OCI-LY3 (cell line): ENCODE results near the gene MPHOSPH8.

Experiments used
- H2AFZ ChIP-seq: fragments of 200-600, 300-600 bp; shearing (Covaris generic); 2 replicates; pipeline ENCODE4 v1.6.0; 2014; ENCODE audit warnings: antibody characterized with exemption, low read depth, low read length
- H3K27ac ChIP-seq: fragments of 200-600, 300-600 bp; sonication (generic); 2 replicates; pipeline ENCODE4 v1.5.1; 2014; ENCODE audit warnings: mild to moderate bottlenecking, low read length, moderate library complexity, mixed read lengths
- H3K27me3 ChIP-seq: fragments of 200-600, 300-600 bp; sonication (generic); 2 replicates; pipeline ENCODE4 v1.6.1; 2014; ENCODE audit warnings: low read depth, low read length, mixed read lengths
- H3K36me3 ChIP-seq: fragments of 200-600, 300-600 bp; sonication (generic); replicated peaks from 2 replicates; pipeline ENCODE3; 2014; ENCODE audit warnings: low read depth, low read length, mixed read lengths
- H3K4me1 ChIP-seq: fragments of 300-600, 200-600 bp; sonication (generic); 2 replicates; pipeline ENCODE4 v1.6.1; 2014; ENCODE audit warnings: low read length, mixed read lengths
- H3K4me2 ChIP-seq: fragments of 200-600, 300-600 bp; sonication (generic); 2 replicates; pipeline ENCODE4 v1.6.1; 2014; ENCODE audit warnings: low read length, mixed read lengths
- H3K4me3 ChIP-seq: fragments of 300-600, 200-600 bp; sonication (generic); 2 replicates; pipeline ENCODE4 v1.5.1; 2014; ENCODE audit warnings: antibody characterized with exemption, mild to moderate bottlenecking, low read length, moderate library complexity
- H3K79me2 ChIP-seq: fragments of 300-600, 200-600 bp; shearing (Covaris generic); 2 replicates; pipeline ENCODE4 v1.6.1; 2014; ENCODE audit warnings: mild to moderate bottlenecking, low read length, mixed read lengths
- H3K9ac ChIP-seq: fragments of 300-600, 200-600 bp; shearing (Covaris generic); 2 replicates; pipeline ENCODE4 v1.6.0; 2014; ENCODE audit warnings: mild to moderate bottlenecking, low read length, moderate library complexity
- H3K9me3 ChIP-seq: fragments of 200-600, 300-600 bp; shearing (Covaris generic); 2 replicates; pipeline ENCODE4 v1.6.1; 2014; ENCODE audit warnings: low read length, mixed read lengths; ENCODE audit not compliant: insufficient read depth
- H4K20me1 ChIP-seq: fragments of 200-600, 300-600 bp; sonication (generic); 2 replicates; pipeline ENCODE4 v1.6.1; 2016; ENCODE audit warnings: low read length, mixed read lengths; ENCODE audit not compliant: insufficient read depth
- EZH2phosphoT487 ChIP-seq: fragments of 200-600 bp; shearing (Covaris generic); IDR thresholded peaks from 2 replicates; pipeline ENCODE4 v1.6.1; 2018; ENCODE audit warnings: antibody characterized with exemption, mixed run types, low read depth
- TF ChIP-seq, protein P1 (sequence below): fragments of 200-600, 300-600 bp; sonication (generic); IDR thresholded peaks from 2 replicates; pipeline ENCODE4 v1.5.1; 2014; ENCODE audit warnings: antibody characterized with exemption, low read length, low read depth

MPHOSPH8 gene

DNA sequence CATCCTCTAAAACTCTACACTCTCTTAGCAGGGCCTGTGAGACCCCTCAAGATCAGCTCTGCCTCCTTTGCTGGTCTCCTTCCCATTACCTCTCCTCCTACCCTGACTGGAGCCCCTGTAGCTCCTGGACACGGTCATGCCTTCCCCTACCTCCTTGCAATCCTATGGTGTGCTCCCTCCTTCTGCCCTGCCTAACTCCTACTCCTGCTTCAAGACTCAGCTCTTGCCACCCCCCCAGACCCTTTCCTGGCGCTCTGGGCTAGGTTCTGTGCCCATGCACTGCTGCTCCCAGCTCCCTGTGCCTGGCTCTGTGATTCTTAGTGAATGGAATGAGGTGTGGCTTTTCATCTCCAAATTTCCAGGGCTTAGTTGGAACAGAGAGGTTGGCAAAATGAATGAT is 44.1 kb upstream of the MPHOSPH8 start:
- Histone ChIP-seq H3K4me1 (peaks cover 24% of the 10 kb centered on the region), H3K4me3 (no peak overlapping the region), H3K27ac (no peak overlapping the region), H3K9me3 (no peaks in the 10 kb centered on the region), H2AFZ (no peak overlapping the region), H3K27me3 (no peaks in the 10 kb centered on the region), H3K79me2 (no peaks in the 10 kb centered on the region), H3K36me3 (no peaks in the 10 kb centered on the region), H3K4me2 (no peak overlapping the region), H4K20me1 (no peaks in the 10 kb centered on the region), H3K9ac (no peak overlapping the region)
- TF ChIP-seq, protein P1, sequence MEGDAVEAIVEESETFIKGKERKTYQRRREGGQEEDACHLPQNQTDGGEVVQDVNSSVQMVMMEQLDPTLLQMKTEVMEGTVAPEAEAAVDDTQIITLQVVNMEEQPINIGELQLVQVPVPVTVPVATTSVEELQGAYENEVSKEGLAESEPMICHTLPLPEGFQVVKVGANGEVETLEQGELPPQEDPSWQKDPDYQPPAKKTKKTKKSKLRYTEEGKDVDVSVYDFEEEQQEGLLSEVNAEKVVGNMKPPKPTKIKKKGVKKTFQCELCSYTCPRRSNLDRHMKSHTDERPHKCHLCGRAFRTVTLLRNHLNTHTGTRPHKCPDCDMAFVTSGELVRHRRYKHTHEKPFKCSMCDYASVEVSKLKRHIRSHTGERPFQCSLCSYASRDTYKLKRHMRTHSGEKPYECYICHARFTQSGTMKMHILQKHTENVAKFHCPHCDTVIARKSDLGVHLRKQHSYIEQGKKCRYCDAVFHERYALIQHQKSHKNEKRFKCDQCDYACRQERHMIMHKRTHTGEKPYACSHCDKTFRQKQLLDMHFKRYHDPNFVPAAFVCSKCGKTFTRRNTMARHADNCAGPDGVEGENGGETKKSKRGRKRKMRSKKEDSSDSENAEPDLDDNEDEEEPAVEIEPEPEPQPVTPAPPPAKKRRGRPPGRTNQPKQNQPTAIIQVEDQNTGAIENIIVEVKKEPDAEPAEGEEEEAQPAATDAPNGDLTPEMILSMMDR, result no peak
- no peak for TF ChIP-seq EZH2phosphoT487

DNA sequence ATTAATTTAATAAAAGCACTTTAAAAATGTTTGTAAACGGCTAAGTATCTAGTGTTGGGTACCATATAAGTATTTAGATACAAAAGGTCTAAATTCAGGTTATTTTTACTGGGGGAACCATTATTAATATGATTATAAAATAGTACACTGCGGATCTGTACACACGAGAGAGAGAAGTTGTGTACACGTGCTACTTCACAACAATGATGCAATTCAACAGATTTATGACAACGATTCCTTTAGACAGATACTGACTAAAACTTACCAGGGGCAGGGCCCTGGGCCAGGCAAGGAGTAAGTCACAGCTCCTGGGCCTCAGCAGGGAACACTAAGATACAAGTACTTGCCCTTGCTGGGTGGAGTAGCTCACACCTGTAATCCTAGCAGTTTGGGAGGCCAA is 43.0 kb upstream of the MPHOSPH8 start:
- TF ChIP-seq, protein P1, result no peak
- no peak for TF ChIP-seq EZH2phosphoT487
- Histone ChIP-seq H3K79me2 (no peaks in the 10 kb centered on the region), H3K4me1 (peaks cover 24% of the 10 kb centered on the region), H3K4me3 (no peak overlapping the region), H3K4me2 (no peak overlapping the region), H3K9ac (no peak overlapping the region), H3K27me3 (no peaks in the 10 kb centered on the region), H3K9me3 (no peaks in the 10 kb centered on the region), H2AFZ (no peak overlapping the region), H4K20me1 (no peaks in the 10 kb centered on the region), H3K27ac (no peak overlapping the region), H3K36me3 (no peaks in the 10 kb centered on the region)

DNA sequence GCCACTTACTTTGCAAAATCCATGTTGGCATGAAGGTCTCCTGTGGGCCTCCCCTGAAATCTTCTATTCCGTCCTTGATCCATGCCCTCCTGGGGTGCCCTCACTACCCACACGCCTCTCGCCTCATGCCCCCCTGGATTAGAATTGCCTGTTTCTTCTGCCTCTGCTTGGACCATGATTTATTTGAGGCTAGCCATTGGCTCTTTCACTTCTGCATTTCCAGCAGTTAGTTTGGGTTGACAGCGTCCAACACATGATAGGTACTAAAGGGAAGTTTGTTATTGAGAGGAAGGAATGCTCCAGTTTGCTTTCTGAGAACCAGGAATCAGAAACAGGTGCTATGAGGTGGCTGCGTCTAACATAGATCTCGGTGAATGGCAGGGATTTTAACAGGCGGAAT is 41.6 kb upstream of the MPHOSPH8 start:
- H3K4me3 ChIP-seq, result no peak overlapping the region
- no peaks in the 10 kb centered on the region for H3K9me3 ChIP-seq

DNA sequence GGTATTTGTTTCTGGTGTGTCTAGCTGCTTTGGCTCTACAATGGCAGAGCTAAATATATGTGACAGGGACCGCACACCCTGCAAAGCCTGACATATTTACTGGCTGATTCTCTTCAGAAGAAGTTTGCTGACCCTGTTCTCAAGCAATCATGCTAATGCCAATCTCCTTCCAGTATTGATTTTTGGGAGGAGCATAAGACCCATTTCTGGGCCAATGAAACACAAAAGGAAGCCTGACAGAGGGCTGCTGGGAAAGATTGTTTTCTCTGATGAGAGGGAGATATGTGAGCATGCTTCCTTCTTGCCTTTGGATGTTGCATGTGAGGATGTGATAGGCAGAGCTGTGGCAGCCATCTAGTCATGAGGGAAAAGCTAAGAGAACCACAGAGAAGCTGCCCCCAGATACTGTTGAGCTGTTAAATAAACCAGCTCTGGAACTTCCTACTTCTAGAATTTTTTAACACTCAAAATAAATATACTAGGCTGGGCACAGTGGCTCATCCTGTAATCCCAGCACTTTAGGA is 40.7 kb upstream of the MPHOSPH8 start:
- TF ChIP-seq, protein P1, result no peak
- TF ChIP-seq EZH2phosphoT487, result no peak
- Histone ChIP-seq H3K4me2 (no peak overlapping the region), H3K79me2 (no peaks in the 10 kb centered on the region), H4K20me1 (no peaks in the 10 kb centered on the region), H3K27me3 (no peaks in the 10 kb centered on the region), H3K4me3 (no peak overlapping the region), H3K9me3 (no peaks in the 10 kb centered on the region), H3K36me3 (no peaks in the 10 kb centered on the region), H3K4me1 (peaks cover 13% of the 10 kb centered on the region), H2AFZ (no peak overlapping the region), H3K9ac (no peak overlapping the region), H3K27ac (no peak overlapping the region)

More for the DNA sequence above, 41.6 kb upstream of the MPHOSPH8 start:
- Histone ChIP-seq H3K27ac (no peak overlapping the region), H4K20me1 (no peaks in the 10 kb centered on the region), H3K79me2 (no peaks in the 10 kb centered on the region), H3K27me3 (no peaks in the 10 kb centered on the region), H3K4me2 (no peak overlapping the region), H3K9ac (no peak overlapping the region), H2AFZ (no peak overlapping the region), H3K4me1 (peaks cover 19% of the 10 kb centered on the region), H3K36me3 (no peaks in the 10 kb centered on the region)
- TF ChIP-seq, protein P1, result no peak
- TF ChIP-seq EZH2phosphoT487, result no peak
